ENCODE measurements around the gene CYTH3. TPM values are rescaled to one million over a fixed set of nuclear protein-coding genes. Genes with fewer than 3 reads are reported as not detected.

The CYTH3 gene
- total and polyA plus RNA-seq, 3 donors from 2014 or later = 49.3 to 82.2 (median 65.5) TPM

- Histone ChIP-seq H3K27me3 (no peaks in the 10 kb centered on the region), H3K9me3 (no peaks in the 10 kb centered on the region), H3K4me3 (no peak overlapping the region), H3K27ac (no peak overlapping the region), H3K36me3 (ENCODE audit: low read depth, missing control alignments) (no peaks in the 10 kb centered on the region), H3K4me1 (peaks cover 4% of the 10 kb centered on the region)
- TF ChIP-seq POLR2A (IDR thresholded peaks at IDR 0.05) = no peak
- TF ChIP-seq, protein P1, sequence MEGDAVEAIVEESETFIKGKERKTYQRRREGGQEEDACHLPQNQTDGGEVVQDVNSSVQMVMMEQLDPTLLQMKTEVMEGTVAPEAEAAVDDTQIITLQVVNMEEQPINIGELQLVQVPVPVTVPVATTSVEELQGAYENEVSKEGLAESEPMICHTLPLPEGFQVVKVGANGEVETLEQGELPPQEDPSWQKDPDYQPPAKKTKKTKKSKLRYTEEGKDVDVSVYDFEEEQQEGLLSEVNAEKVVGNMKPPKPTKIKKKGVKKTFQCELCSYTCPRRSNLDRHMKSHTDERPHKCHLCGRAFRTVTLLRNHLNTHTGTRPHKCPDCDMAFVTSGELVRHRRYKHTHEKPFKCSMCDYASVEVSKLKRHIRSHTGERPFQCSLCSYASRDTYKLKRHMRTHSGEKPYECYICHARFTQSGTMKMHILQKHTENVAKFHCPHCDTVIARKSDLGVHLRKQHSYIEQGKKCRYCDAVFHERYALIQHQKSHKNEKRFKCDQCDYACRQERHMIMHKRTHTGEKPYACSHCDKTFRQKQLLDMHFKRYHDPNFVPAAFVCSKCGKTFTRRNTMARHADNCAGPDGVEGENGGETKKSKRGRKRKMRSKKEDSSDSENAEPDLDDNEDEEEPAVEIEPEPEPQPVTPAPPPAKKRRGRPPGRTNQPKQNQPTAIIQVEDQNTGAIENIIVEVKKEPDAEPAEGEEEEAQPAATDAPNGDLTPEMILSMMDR (IDR thresholded peaks at IDR 0.05) = no peak
- 92 to 98% methylated on average over 2 of the region's 2 CpGs for WGBS, 2 donors
- DNase-seq = no peak
- intact Hi-C loops (cut with DNase I; ENCODE audit: low total_unique reads) = no loop called here
Observed at GRCh38 chr7:6116211-6116610, 156.2 kb downstream of the CYTH3 start.

Small RNA genes within 50 kb of the gene (small RNA-seq; reads per million reads assigned to genes)
- 0 reads per million in 2 donors for gene RF00019

Other genes with a start within 250 kb of the CYTH3 start
- gene ANKRD61, start 241.2 kb downstream of the CYTH3 start, total RNA-seq = 1 to 10 TPM; 6.8 to 8.4 TPM
- 17.3 TPM for gene ANKRD61, start 241.2 kb downstream of the CYTH3 start, polyA plus RNA-seq (ENCODE audit: insufficient read depth, low read depth, low replicate concordance)
- 100 to 1,000 TPM; 278 to 286 TPM for gene EIF2AK1, start 213.4 kb downstream of the CYTH3 start, total RNA-seq
- gene EIF2AK1, start 213.4 kb downstream of the CYTH3 start, polyA plus RNA-seq (ENCODE audit: insufficient read depth, low read depth, low replicate concordance) = 44.5 TPM
- 10 to 100 TPM; 35.1 to 47.2 TPM for gene USP42, start 167.7 kb downstream of the CYTH3 start, total RNA-seq
- gene USP42, start 167.7 kb downstream of the CYTH3 start, polyA plus RNA-seq (ENCODE audit: insufficient read depth, low read depth, low replicate concordance) = 39.3 TPM
- gene FAM220A, start 76.3 kb upstream of the CYTH3 start, total RNA-seq = 100 to 1,000 TPM in 1 of 2 donors, 10 to 100 TPM in 1; 59.5 to 124 TPM
- 142 TPM for gene FAM220A, start 76.3 kb upstream of the CYTH3 start, polyA plus RNA-seq (ENCODE audit: insufficient read depth, low read depth, low replicate concordance)
- 100 to 1,000 TPM; 142 to 143 TPM for gene RAC1, start 101.9 kb upstream of the CYTH3 start, total RNA-seq
- 194 TPM for gene RAC1, start 101.9 kb upstream of the CYTH3 start, polyA plus RNA-seq (ENCODE audit: insufficient read depth, low read depth, low replicate concordance)
- gene DAGLB, start 175.3 kb upstream of the CYTH3 start, total RNA-seq = 10 to 100 TPM; 18.9 to 29.6 TPM
- 14.3 TPM for gene DAGLB, start 175.3 kb upstream of the CYTH3 start, polyA plus RNA-seq (ENCODE audit: insufficient read depth, low read depth, low replicate concordance)
- 100 to 1,000 TPM in 1 of 2 donors, 10 to 100 TPM in 1; 72.2 to 103 TPM for gene KDELR2, start 211.5 kb upstream of the CYTH3 start, total RNA-seq
- gene KDELR2, start 211.5 kb upstream of the CYTH3 start, polyA plus RNA-seq (ENCODE audit: insufficient read depth, low read depth, low replicate concordance) = 184 TPM